T1000 (cell line): ENCODE measurements around the gene LARGE2.

Experiments used
- DNase-seq: peaks from one replicate; lab custom pipeline; 2025; ENCODE audit warnings: mixed read lengths; lab: John Stamatoyannopoulos, UW

Gene LARGE2

GRCh38 chr11:45922425-45923082 is at the start of gene LARGE2:
Gene LARGE2, plus strand, starts transcription at chr11:45922656. Its CDS starts 227 bp downstream, at chr11:45922883.
- DNase-seq: no peak

GRCh38 chr11:45876401-45876800 is 46.1 kb upstream of the LARGE2 start:
- DNase-seq: no peak

GRCh38 chr11:45877221-45877620 is 45.2 kb upstream of the LARGE2 start:
- no peak for DNase-seq

- DNase-seq: no peak
Observed at GRCh38 chr11:45877845-45878244, 44.6 kb upstream of the LARGE2 start.

- DNase-seq: peak; percentile 64
Observed at GRCh38 chr11:45879803-45880686, 42.4 kb upstream of the LARGE2 start.

- DNase-seq: no peak
Observed at GRCh38 chr11:45880772-45881570, 41.5 kb upstream of the LARGE2 start.

- DNase-seq: no peak
Observed at GRCh38 chr11:45881708-45882368, 40.6 kb upstream of the LARGE2 start.

- DNase-seq: no peak
Observed at GRCh38 chr11:45884596-45885185, 37.8 kb upstream of the LARGE2 start.

- no peak for DNase-seq
Observed at GRCh38 chr11:45885274-45885920, 37.1 kb upstream of the LARGE2 start, which contains the start of gene MAPK8IP1. Gene MAPK8IP1, plus strand, starts transcription at chr11:45885651. Its CDS starts 170 bp downstream, at chr11:45885821.

- DNase-seq: no peak
Observed at GRCh38 chr11:45885921-45886721, 36.3 kb upstream of the LARGE2 start.

- no peak for DNase-seq
Observed at GRCh38 chr11:45886816-45887520, 35.5 kb upstream of the LARGE2 start.

GRCh38 chr11:45887587-45887986 is 34.9 kb upstream of the LARGE2 start:
- no peak for DNase-seq

- no peak for DNase-seq
Observed at GRCh38 chr11:45889555-45889954, 32.9 kb upstream of the LARGE2 start.

- DNase-seq: no peak
Observed at GRCh38 chr11:45889966-45890365, 32.5 kb upstream of the LARGE2 start.

GRCh38 chr11:45890886-45891550 is 31.4 kb upstream of the LARGE2 start:
- no peak for DNase-seq

GRCh38 chr11:45892856-45893255 is 29.6 kb upstream of the LARGE2 start:
- no peak for DNase-seq

- DNase-seq: no peak
Observed at GRCh38 chr11:45894555-45895247, 27.8 kb upstream of the LARGE2 start.
